GM12892 (cell line): ENCODE results near the gene WLS.

Experiments used
- POLR2A ChIP-seq: IDR thresholded peaks from 2 replicates; pipeline ENCODE4 v1.6.1; 2011; ENCODE audit warnings: low read depth, low read length, control low read depth
- POLR2AphosphoS5 ChIP-seq: IDR thresholded peaks from 2 replicates; pipeline ENCODE4 v1.6.1; 2011; ENCODE audit warnings: low read depth, low read length, control low read depth

DNA sequence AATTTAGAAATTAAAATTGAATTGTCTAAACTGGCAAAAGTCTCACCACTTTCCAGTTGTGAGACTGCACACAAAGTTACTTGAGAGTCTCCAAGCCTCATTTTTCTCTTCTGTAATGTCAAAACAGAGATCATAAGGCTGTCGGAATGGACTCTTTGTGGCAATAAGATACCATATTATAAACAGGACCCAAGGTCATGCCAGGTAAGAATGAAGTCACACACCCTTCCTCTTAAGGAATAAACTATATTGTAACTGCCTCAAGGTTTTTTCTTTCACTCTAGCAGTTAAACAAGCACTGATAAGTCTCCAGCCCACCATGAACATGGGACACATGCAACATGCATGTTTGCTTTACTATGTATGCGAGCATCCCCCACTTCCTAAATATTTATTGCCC is 131.8 kb downstream of the WLS start:
- no peak for TF ChIP-seq POLR2A
- TF ChIP-seq POLR2AphosphoS5: no peak
